Upper lobe of right lung (tissue), 1 donor: ENCODE data around the gene LAMA5. TPM values are rescaled to one million over a fixed set of nuclear protein-coding genes. Genes with fewer than 3 reads are reported as not detected.

Source experiments
- ATAC-seq: fragments of 200-7000 bp; cut with Tn5 transposase; one replicate; pipeline ENCODE4 v1.9.1; 2020; ENCODE audit warnings: mild to moderate bottlenecking, moderate library complexity
- DNase-seq: peaks from one replicate; pipeline ENCODE4 v3.0.0-alpha.2; 2020
- H3K27ac ChIP-seq: fragments of 200-600 bp; one replicate; pipeline ENCODE4 v1.8.0; 2022
- H3K27me3 ChIP-seq: fragments of 200-600 bp; one replicate; pipeline ENCODE4 v1.8.0; 2022; ENCODE audit warnings: mild to moderate bottlenecking
- H3K36me3 ChIP-seq: fragments of 200-600 bp; one replicate; pipeline ENCODE4 v1.8.0; 2022
- H3K4me1 ChIP-seq: fragments of 200-600 bp; one replicate; pipeline ENCODE4 v1.8.0; 2022
- H3K4me3 ChIP-seq: fragments of 200-600 bp; one replicate; pipeline ENCODE4 v1.8.0; 2022; ENCODE audit warnings: mild to moderate bottlenecking
- H3K9me3 ChIP-seq: fragments of 200-600 bp; one replicate; pipeline ENCODE4 v1.8.0; 2022
- intact Hi-C: fragments of 100-400 bp; cut with DNase I; formaldehyde crosslinking; loops from one replicate; pipeline ENCODE4 v1.11.0; 2022
- total RNA-seq: library from RNA; stranded (reverse); fragmentation: NEBNext Ultra II Directional; extraction: Animal tissue kit (Norgen Biotek cat#: 25700); gene quantifications from one replicate; pipeline ENCODE4 v1.2.1, GENCODE V29; 2021
- TF ChIP-seq, protein P1 (sequence below): fragments of 200-600 bp; IDR thresholded peaks from one replicate; pipeline ENCODE4 v1.8.0; 2022; ENCODE audit warnings: antibody characterized with exemption
- donor health status: DM: no; HTN: yes; CAD: no; lungs with severe emphysema.

Gene LAMA5
- total RNA-seq, 1 donor from 2014 or later, result 279 TPM

DNA sequence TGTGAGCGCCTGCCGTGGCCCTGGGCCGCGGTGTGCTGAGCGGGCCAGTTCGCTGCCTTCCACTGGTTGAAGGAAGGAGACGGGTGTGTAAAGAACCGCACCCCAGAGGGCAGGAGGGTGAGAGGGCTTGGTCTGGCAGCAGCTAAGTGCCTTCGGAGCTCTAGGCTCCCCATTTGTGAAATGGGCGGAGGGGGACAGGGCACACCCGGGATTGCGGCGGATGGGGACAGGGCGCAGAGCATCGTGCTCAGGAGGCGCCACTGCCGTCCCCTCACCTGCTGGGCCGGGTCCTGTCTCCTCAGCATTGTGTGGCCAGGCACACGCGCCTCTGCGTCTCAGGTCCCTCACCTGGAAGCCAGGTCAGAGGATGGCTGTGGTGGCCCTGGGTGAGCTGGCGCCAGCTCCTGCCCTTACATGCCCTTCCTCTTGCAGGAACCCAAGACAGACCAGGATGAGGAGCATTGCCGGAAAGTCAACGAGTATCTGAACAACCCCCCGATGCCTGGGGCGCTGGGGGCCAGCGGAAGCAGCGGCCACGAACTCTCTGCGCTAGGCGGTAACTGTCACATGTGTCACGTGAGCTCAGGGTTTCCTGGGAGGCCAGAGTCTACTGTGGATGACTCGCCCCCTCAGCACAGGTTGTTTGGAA is 61.2 kb downstream of the LAMA5 start:
- Histone ChIP-seq H3K27ac (no peak overlapping the region), H3K4me1 (peaks cover 22% of the 10 kb centered on the region), H3K4me3 (no peak overlapping the region), H3K36me3 (peaks cover 60% of the 10 kb centered on the region), H3K9me3 (no peaks in the 10 kb centered on the region), H3K27me3 (no peaks in the 10 kb centered on the region)
- intact Hi-C loops, result no loop called here
- ATAC-seq (no peak), DNase-seq (no peak)
- TF ChIP-seq, protein P1, sequence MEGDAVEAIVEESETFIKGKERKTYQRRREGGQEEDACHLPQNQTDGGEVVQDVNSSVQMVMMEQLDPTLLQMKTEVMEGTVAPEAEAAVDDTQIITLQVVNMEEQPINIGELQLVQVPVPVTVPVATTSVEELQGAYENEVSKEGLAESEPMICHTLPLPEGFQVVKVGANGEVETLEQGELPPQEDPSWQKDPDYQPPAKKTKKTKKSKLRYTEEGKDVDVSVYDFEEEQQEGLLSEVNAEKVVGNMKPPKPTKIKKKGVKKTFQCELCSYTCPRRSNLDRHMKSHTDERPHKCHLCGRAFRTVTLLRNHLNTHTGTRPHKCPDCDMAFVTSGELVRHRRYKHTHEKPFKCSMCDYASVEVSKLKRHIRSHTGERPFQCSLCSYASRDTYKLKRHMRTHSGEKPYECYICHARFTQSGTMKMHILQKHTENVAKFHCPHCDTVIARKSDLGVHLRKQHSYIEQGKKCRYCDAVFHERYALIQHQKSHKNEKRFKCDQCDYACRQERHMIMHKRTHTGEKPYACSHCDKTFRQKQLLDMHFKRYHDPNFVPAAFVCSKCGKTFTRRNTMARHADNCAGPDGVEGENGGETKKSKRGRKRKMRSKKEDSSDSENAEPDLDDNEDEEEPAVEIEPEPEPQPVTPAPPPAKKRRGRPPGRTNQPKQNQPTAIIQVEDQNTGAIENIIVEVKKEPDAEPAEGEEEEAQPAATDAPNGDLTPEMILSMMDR, result no peak

- peaks cover 54% of the 10 kb centered on the region for H3K36me3 ChIP-seq
- H3K27ac ChIP-seq, result peak overlapping the region; percentile 11
- H3K4me1 ChIP-seq, result peaks cover 22% of the 10 kb centered on the region
- peak overlapping the region; percentile 83 for H3K4me3 ChIP-seq
- TF ChIP-seq, protein P1, result no peak
- H3K9me3 ChIP-seq, result no peaks in the 10 kb centered on the region
- H3K27me3 ChIP-seq, result no peaks in the 10 kb centered on the region
- DNase-seq (no peak), ATAC-seq (no peak)
- intact Hi-C loops, result no loop called here
Observed at GRCh38 chr20:62305149-62305764, 61.9 kb downstream of the LAMA5 start.

GRCh38 chr20:62304331-62305148 is 62.6 kb downstream of the LAMA5 start:
- Histone ChIP-seq H3K9me3 (no peaks in the 10 kb centered on the region), H3K27ac (peak overlapping the region; percentile 11), H3K4me3 (peak overlapping the region; percentile 83), H3K36me3 (peaks cover 47% of the 10 kb centered on the region), H3K27me3 (no peaks in the 10 kb centered on the region), H3K4me1 (peaks cover 22% of the 10 kb centered on the region)
- ATAC-seq (no peak), DNase-seq (no peak)
- intact Hi-C loops, result loop anchor here (5.0 kb wide), 1 partner anchor 73 kb away; no protein-coding TSS in a partner anchor
- TF ChIP-seq, protein P1, result no peak

- Histone ChIP-seq H3K9me3 (no peaks in the 10 kb centered on the region), H3K27ac (peak overlapping the region; percentile 97), H3K4me3 (peak overlapping the region; percentile 83), H3K4me1 (peaks cover 22% of the 10 kb centered on the region), H3K36me3 (peaks cover 40% of the 10 kb centered on the region), H3K27me3 (no peaks in the 10 kb centered on the region)
- peak; percentile 76 for DNase-seq
- intact Hi-C loops, result loop anchor here (5.0 kb wide), 1 partner anchor 74 kb away; no protein-coding TSS in a partner anchor
- ATAC-seq, result peak; percentile 0
- TF ChIP-seq, protein P1, result no peak
Observed at GRCh38 chr20:62303340-62304226, 63.5 kb downstream of the LAMA5 start.

DNA sequence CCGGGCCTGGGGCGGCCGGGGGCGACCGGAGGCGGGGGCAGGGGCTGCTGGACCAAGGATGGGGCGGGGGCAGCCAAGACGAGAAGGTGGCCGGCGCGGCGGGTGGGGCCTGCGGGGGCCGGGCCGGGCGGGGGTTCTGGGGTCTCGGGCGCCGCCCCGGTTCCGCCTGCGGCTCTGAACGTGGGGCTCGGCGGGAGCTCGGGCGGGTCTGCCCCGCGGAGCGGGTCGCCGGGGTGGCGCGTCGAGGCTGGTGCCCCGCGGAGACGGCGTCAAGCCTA is 64.1 kb downstream of the LAMA5 start:
- Histone ChIP-seq H3K4me3 (peak overlapping the region; percentile 83), H3K27ac (peak overlapping the region; percentile 97), H3K36me3 (peaks cover 35% of the 10 kb centered on the region), H3K9me3 (no peaks in the 10 kb centered on the region), H3K4me1 (peaks cover 22% of the 10 kb centered on the region), H3K27me3 (no peaks in the 10 kb centered on the region)
- DNase-seq (no peak), ATAC-seq (no peak)
- TF ChIP-seq, protein P1, result no peak
- intact Hi-C loops, result loop anchor here (5.0 kb wide), 1 partner anchor 74 kb away; no protein-coding TSS in a partner anchor
